NCI-H2081 (cell line): Measurements from ENCODE around the gene MAP1S.
A peak's percentile ranks its signal among the peaks of the same experiment; 100 is the strongest.

ENCODE experiments used
- DNase-seq, 2 experiments: peaks; one replicate each; lab custom pipeline; 2025; lab: John Stamatoyannopoulos, UW

Gene MAP1S

DNA sequence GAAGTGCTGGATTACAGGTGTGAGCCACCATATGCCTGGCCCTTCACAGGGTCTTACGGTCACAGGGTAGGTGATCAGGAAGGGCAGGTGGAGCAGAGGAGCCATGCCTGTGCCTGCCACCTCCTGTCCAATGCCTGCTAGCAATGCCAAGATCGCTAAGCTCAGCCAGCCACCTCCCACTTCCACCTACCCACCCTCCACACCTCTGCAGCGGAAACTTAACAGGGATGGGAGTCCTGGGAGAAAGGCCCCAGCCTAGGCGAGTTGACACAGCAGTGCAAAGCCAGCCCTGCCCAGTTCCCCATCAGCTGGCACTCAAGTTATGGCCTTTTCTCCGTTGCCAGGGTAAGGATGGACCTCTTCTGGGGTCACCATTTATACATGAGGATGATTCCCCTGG lies 16.1 kb downstream of the MAP1S start:
- no peak for DNase-seq

DNA sequence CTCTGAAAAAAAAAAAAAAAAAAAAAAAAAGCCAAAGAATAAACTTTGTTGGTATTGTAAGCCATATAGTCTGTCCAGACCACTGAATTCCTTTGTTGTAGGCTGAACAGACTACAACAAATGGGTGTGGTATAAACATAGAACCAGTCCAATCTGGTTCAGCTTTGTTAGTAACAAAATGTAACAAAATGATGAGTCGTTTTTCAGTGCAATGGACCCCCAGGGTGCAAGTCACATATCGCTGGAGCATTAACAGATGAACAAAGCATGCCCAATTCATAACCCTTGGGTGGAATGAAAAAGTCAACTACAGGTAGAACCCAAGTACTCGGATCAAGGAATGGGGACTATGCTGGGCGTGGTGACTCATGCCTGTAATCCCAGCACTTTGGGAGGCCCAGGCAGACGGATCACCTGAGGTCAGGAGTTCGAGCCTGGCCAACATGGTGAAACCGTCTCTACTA lies 18.4 kb downstream of the MAP1S start:
- no peak for DNase-seq

DNA sequence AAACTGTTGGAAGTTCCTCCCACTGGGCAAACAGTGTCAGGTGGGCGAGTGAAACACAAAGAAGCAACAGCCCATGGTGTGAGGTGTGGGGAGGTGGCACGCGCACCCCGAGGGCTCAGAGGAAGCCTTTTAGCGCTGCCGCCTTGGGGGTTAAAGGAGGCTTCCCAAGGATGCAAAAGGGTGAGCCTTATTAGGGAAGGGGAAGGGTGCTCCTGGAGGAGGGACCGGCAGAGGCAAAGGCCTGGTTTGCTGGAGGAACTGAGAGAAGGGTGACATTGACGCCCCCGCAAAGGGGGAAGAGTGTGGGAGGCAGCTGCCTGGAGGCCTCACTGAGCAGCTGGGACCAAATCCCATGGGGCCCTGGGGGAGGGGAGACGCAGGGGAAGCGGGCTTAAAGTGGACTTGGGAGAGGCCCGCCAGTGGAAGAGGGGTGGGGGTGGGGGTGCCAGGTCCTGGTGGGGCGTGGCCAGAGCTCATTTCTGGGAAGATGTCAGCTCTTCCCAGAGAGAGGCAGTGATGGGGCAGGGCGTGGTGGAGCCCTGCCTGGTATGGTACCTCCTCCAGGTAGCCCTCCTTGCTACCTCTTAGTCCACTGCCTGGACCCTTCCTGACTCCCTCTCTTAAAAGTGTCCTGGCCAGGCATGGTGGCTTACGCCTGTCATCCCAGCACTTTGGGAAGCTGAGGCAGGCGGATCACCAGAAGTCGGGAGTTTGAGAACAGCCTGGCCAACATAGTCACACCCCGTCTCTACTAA lies 20.0 kb downstream of the MAP1S start:
- no peak for DNase-seq

DNA sequence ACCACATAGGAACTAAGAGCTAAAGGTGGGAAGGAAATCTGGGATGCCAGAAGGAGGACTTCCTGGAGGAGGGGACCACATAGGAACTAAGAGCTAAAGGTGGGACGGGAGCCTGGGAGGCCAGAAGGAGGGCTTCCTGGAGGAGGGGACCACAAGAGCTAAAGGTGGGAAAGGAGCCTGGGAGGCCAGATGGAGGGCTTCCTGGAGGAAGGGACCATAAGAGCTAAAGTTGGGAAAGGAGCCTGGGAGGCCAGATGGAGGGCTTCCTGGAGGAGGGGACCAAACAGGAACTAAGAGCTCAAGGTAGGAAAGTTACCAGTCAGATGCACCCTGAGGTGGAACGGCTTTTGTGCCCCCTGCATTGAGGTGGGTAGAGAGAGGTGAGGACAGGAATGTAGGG lies 22.2 kb downstream of the MAP1S start:
- no peak for DNase-seq

DNA sequence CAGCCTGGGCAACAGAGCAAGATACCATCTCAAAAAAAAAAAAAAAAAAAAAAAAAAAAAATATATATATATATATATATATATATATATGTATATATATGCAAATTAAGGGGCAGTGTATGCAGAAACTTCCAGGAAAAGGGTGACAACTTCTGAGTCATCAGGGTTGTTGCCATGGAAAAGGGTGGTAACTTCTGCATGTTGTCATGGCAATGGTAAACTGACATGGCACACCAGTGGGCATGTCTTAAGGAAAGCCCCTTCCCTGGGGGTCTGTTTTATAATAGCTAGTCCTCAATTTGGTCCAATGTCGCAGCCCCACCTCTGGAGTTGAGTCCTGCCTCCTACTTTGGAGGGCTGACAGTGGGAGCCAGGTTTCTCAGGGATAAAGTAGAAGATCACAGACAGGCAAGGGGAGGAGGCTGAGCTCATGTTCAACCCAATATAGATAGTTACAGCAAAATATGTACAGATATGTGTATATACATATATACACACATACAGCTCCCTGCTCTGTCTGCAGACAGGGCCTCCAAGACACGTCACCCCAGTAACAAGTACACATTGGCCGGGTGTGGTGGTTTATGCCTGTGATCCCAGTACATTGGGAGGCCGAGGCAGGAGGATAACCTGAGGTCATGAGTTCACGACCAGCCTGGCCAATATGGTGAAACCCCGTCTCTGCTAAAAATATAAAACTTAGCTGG lies 24.7 kb downstream of the MAP1S start:
- DNase-seq, result no peak

DNA sequence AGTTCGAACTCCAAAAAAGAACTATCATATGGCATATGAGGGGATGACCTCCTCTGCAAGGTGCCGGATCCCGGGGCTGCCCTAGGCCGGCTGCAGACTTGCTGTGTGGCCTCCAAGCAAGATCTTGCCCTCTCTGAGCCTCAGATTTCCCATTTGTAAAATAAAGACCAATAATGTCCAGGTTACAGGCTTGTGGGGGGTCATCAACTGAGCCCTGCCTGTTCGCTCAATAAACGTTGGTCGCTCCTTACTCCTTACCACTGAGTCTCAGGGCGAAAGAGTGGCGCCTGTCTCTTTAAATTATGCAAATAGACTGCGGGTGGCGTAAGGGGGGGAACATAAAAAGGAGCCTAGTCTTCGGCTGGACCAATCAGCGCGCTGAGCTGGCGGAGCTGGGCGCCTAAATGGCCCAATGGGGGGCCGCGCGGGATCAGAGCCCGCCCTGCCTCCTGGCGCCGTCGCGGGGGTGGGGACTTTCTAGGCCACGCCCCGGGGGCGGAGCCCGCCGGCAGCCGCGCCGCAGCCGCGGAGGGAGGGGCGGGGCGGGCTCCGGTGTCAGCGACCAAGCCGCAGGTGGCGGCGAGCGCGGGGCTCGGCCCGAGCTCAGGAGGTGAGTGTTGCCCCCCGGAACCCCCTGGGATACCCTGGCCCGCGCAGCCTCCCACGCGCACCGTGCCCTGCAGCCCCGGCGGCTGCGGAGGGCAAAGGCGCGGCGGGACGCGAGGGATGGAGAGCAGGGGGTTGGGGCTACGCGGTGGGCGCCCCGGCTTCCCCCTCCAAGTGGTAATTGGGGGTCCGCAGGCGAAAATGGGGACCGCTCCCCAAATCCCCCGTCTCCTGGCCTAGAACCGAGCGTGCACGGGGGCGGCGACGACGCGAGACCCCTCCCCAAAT lies 28.2 kb downstream of the MAP1S start:
- DNase-seq, result peak; percentile 93 to 94

DNA sequence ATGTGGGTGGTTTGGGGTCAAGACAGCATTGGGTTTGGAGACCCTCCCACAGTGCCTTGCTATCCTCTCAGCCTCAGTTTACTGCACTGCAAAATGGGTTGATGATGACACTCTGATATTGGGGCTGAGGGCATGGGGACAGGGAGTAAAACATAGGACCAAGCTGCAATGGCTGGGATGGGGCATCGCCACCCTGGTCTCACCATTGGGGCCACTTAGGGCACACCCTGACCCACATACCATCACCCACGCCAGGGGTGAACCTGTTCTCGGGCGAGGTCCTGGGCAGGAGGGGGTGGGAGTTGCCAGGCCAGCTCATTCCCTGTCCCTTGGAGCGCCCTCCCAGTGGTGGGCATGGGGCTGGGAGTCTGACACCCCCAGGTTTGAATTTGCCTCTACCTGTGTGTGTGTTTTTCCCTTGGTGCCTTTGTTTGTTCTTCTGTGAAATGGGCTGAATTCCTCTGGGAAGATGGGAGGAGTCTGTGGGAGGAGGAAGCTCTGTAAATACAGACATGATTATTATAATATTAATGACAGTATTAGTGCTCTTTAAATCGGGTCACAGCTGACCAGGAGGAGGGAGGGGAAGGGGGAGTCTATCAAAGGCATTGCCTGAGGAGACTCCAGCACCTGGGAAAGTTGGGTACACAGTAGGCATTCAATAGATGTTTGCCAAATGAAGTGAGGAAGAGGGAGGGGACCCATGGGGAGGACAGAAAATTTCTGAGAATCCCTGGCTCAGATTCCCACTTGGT lies 29.8 kb downstream of the MAP1S start:
- DNase-seq, result no peak

DNA sequence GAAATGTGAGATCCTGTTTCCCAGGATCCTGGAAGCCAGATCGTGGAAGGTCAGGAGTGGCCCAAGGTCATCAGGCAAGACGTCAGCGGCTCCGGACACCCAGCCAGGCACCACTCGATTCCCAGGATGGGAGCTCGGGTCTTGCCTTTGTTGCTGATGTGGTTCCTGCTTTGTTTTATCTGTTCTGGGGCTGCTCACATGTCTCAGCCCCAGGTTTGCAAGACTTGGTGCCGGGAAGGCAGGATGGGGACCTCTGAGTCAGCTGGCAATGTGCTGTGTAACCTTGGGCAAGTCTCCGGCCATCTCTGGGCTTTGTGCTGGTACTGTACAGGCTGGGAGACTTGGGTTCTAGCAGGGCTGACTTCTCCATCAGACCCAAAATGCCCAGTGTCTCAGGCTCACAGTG lies 30.6 kb downstream of the MAP1S start:
- no peak for DNase-seq

DNA sequence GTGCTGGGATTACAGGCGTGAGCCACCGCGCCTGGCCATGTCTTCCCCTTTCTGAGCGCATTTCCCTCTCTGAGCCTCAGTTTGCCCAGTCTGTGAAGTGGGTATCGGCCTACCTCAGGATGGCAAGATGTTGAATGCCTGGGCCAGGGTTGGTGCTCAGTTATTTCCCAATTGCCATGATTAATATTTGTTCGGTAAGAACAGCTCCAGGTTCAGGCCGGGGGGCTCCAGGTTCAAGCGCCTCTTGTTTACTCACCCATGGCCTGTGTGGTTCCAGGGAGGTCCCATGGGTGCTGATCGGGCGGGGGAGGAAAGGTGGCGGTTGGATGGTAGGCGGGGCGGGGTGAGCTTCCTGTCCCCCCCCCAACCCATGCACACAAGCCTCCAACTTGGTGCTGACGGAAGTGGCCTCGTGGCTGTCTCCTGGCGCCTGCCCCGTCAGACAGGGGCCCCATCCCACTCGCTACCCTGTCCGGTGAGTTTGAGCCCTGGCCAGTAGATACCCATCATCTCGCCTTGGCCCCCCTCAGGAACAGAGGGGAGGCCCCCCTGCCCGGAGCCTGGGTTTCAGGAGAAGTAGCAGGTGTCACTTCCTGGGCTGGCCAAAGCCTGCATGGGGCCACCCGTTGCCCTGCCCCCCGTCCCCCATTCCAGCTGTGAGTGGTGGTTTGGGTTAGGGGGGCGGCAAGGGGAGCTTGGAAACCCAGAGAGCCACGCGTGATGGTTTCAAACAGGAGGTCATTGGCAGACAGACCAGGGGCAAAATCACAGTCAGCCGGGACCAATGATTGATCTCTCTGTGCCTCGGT lies 32.0 kb downstream of the MAP1S start, which contains the start of gene FCHO1:
Gene FCHO1, plus strand, starts transcription at position 375 of the 809 bp plus-strand sequence. CDS start 3,688 bp downstream, outside the sequence.
- no peak for DNase-seq

DNA sequence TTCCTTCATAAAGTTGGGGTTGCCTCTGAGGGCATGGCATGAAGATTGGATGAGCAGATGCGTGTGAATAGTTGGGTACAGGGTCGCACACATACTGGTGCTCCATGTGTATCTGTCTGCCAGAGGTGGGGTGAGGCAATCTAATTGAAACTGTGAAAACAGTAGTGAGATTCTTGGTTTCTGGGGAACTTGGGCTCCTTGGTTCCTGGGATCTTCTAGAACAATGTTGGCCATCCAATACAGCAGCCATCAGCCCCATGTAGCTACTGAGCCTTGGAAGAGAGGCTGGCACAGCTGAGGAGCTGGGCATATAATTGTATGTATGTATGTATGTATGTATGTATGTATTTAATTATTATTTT lies 32.6 kb downstream of the MAP1S start:
- DNase-seq, result no peak

DNA sequence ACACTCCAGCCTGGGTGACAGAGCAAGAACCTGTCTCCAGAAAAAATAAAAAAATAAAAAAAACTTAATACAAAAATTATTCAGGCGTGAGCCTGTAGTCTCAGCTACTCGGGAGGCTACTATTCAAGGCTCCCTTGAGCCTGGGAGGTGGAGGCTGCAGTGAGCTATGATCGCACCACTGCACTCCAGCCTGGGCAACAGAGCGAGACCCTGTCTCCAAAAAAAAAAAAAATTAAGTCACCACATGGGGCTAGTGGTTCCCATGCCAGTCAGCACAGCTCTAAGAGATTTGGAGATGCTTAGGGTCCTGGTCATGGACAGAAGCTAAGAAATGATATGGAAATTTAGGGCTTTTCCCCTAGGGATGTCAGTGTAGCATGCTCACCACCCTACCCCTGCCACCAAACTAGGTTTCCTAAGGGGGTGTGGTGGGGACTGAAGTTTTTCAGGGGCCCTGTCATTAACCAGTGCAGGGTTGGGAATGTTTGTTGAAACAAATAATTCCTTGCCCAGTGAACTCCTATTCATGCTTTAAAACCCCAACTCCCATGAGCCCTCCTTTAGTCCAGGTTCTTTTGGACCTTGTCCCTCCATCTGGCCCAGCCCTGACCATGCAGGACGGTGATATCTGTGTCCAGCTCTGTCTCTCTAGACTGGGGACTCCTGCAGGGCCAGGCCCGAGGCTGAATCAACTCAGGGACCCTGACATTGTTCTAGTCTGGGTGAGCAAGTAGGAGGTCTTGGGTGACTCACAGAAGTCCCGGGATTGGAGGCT lies 33.8 kb downstream of the MAP1S start:
- DNase-seq, result no peak

DNA sequence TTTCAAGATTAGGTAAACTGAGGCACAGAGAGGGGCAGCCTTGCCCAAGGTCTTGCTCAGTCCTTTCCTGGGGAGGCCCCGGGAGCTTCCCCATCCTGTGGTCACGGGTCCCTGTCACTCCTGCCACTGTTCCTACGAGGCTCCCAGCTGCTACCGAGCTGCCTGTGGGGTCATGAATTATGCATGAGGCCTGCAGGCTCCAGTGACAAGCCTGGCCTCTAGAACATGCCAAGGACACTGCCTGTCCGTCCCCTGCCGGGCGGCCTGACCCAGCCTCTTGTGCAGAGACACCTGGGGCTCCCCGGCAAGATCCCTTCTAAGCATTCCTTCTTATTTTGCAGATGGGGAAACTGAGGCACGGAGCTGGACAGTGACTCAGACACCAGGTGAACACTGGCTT lies 34.7 kb downstream of the MAP1S start:
- no peak for DNase-seq

DNA sequence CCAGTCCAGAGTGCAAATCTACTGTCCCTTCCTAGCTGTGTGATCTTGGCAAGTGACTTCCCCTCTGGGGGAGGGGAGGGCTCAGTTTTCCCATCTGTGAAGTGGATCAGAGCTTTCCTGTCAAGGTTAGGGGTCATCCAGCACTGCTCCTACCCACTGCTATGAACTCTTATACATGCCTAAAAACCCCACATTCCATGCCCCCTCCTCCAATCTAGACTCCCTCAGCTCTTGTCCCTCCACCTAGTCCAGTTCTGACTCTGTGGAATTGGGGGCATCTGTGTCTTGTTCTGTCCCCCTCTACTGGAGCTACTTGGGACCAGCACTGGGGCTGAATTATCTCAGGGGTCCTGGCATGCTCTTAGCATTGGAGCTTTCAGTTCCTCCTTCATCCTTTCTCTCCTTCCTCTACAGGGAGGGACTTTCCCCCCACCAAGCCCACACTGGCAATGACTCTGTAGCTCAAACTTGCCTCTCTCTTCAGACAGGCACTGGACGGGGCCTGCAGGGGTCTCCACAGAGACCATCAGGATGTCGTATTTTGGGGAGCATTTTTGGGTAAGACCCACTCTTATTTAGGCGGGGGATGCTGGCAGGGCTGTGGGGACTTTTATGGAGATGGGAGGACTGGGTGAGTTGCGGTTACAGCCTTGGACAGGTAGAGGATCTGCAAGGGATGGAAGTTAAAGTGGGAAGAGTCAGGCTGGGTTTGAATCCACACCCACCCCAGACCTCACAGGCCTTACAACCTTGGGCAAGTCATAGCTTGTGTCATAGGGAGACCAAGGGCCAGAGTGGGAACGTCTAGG lies 35.6 kb downstream of the MAP1S start:
- no peak for DNase-seq

DNA sequence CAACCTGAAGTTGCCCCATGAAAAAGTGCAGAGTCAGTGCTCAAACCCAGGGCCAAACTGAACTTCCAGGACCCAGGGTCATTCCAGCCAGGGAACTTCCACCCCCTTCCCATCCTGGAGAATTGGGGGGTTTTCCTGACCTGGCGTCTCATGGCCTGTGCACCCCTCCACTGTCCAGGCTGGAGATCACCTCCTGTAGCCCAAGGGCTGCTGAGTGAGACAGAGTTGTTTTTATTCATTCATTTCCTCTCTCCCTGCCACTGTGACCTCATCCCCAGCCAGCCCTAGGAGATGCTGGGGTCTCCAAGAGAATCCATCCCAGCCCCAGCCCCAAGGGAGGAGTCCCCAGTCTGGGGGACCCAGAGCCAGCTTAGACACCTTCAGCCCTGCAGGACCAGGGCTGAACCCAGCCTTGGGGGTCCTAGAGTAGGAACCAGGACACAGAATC lies 36.2 kb downstream of the MAP1S start:
- no peak for DNase-seq

DNA sequence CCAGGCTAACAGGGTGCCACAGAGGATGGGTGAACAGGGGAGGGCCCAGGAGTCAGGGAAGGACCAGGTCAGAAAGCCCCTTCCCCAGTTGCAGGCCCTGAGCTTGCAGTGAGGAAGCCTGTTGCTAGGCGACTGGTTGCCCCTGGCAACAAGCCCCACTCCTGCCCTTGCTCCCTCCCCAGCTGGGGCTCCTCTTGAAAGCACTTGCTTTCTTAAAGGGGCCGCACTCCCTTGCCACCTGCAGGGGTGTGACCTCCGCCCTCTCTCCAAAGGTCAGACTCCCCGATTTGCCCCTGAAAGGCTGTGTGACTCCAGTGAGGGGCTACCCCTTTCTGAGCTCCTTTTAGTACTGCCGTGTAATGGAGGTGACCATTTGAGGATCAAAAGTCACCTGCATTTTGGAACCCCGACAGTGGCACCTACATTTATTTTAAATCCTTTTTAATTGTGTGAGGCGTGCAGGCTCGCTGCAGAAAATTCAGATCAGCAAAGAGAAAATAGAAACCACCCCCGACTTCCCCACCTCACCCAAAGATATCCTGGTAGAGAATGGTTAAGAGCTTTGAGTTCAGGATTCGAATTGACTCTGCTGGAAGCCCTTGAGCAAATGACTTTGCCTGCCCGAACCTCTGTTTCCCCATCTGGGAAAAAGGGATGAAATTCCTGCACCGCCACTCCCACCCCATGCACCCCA lies 36.8 kb downstream of the MAP1S start:
- peak; percentile 17 to 50 for DNase-seq

DNA sequence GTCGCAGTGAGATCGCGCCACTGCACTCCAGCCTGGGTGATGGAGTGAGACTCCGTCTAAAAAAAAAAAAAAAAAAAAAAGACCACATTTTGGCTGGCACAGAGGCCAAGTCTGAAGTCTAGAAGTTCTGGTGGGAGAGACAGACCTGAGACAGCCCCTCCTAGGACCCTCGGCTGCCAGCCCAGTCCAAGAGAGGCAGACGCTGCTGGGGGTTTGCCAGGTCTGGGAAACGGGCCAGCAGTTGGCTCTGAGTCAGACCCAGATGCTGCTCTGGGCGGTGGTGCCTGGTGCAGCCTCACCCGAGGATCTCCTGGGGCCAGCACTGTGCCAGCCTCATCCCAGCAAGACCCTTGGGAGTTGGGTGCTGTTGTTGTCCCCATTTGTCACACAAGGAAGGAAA lies 37.8 kb downstream of the MAP1S start:
- peak; percentile 33 to 65 for DNase-seq

DNA sequence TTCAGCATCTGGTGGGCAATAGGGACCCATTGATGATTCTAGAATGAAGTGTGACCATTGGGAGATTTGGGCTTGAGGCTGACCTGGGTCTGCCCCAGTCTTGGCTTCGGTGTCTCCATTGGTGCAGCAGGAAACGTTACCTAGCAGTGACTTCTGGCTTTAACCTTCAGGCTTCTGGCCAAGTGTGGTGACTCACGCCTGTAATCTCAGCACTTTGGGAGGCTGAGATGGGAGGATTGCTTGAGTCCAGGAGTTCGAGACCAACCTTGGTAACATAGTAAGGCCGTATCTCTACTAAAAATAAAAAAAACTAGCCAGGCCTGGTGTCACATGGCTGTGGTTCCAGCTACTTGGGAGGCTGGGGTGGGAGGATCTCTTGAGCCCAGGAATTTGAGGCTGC lies 39.2 kb downstream of the MAP1S start:
- no peak for DNase-seq

DNA sequence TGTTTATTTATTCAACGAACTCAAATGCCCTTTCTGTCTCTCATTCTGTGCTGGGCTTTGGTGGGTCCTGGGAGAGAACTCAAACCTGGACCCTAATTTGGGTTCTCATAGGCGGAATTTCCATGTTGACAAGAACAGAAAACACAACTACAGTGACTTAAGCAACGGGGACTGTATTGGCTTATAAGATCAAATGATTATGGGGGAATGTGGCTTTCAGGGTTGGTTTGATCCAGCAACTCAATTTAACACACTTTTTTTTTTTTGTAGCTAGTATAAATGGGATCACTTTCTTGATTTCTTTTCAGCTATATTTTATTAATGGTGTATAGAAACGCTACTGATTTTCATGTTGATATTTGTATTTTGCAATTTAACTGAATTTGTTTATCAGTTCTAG lies 41.9 kb downstream of the MAP1S start:
- no peak for DNase-seq
